ENCODE measurements around the gene TECRL.

- TF ChIP-seq CTCF (IDR thresholded peaks at IDR 0.05) (no peak), POLR2A (IDR thresholded peaks at IDR 0.05) (no peak)
Observed at GRCh38 chr4:64271601-64272081, 137.6 kb downstream of the TECRL start.

Measured in esophagus squamous epithelium (tissue), 4 donors.